Esophagus muscularis mucosa (tissue), 3 donors: Measurements from ENCODE around the gene WTAP.

Experiments
- CTCF ChIP-seq, 3 experiments: fragments of 200-600 bp in 2 of 3; fragments of 450-650 bp in 1 of 3; sonication (generic) in 2 of 3; IDR thresholded peaks; one replicate each; pipeline ENCODE4 v1.5.1; 2017 to 2019; ENCODE audit warnings: antibody characterized with exemption in 3 of 3, mild to moderate bottlenecking in 2 of 3, moderate library complexity in 1 of 3
- POLR2A ChIP-seq: fragments of 450-650 bp; IDR thresholded peaks from one replicate; pipeline ENCODE4 v1.6.1; 2017; ENCODE audit warnings: antibody characterized with exemption, moderate library complexity, mild to moderate bottlenecking, low read depth

GRCh38 chr6:159681191-159681880, 46.0 kb upstream of the WTAP start:
- no peak for TF ChIP-seq CTCF (IDR thresholded peaks at IDR 0.05)
- TF ChIP-seq POLR2A = no peak
